HCT116 (cell line): Measurements from ENCODE around the gene NXPE2. TPM values are rescaled to one million over a fixed set of nuclear protein-coding genes. Genes with fewer than 3 reads are reported as not detected.

Source experiments
- ATAC-seq: fragments of 200-7000 bp; cut with Tn5 transposase; 2 replicates; pipeline ENCODE4 v1.9.1; 2020; ENCODE audit warnings: mild to moderate bottlenecking, moderate library complexity
- BruUV-seq: library from RNA; stranded (reverse); fragments of 400-500 nt; replicated peaks from 2 replicates; lab custom pipeline; 2021; lab: Mats Ljungman, UMichigan
- CTCF ChIA-PET: fragments of 300-600 bp; sonication (Branson Sonifier 250); formaldehyde crosslinking; loops from one replicate; lab custom pipeline; 2021; ENCODE audit warnings: antibody characterized with exemption; lab: Charles Lee
- POLR2A ChIA-PET: fragments of 300-600, 350-600 bp; sonication (Branson Sonifier 250); formaldehyde crosslinking; loops from one replicate; lab custom pipeline; 2021; ENCODE audit warnings: antibody characterized with exemption; lab: Charles Lee
- RAD21 ChIA-PET, 2 experiments: fragments of 300-600 bp; sonication (Branson Sonifier 250); formaldehyde crosslinking; loops; one replicate each; lab custom pipeline; 2023; ENCODE audit warnings: low total read pairs in 2 of 2; ENCODE audit not compliant: uncharacterized antibody in 2 of 2, unreplicated experiment in 2 of 2, low non-redundant PET in 1 of 2; lab: Charles Lee
- DNase-seq: peaks from one replicate; pipeline ENCODE4 v3.0.0-alpha.2; 2010; ENCODE audit warnings: low read depth, low spot score
- H2AFZ ChIP-seq: fragments of 200-600 bp; shearing (Covaris generic), sonication (generic); 2 replicates; pipeline ENCODE4 v1.6.1; 2017; ENCODE audit warnings: low read depth, mixed run types, mixed read lengths, antibody characterized with exemption, low read length; ENCODE audit not compliant: poor library complexity, severe bottlenecking
- H3K27ac ChIP-seq: 2 replicates; pipeline ENCODE4 v1.5.1; 2012; ENCODE audit warnings: low read depth, low read length
- H3K27me3 ChIP-seq: fragments of 200-600 bp; sonication (generic); 2 replicates; pipeline ENCODE4 v1.6.1; 2016; ENCODE audit warnings: mixed run types, low read length, mixed read lengths; ENCODE audit not compliant: insufficient read depth
- H3K36me3 ChIP-seq, 2 experiments: fragments of 200-500 bp in 1 of 2; fragments of 200-600 bp in 1 of 2; sonication (Bioruptor generic) in 1 of 2; sonication (generic) in 1 of 2; 2 replicates each; pipeline versions ENCODE4 v1.5.1 to v1.6.1; 2014 to 2016; ENCODE audit warnings: low read length in 2 of 2, inconsistent platforms in 1 of 2, mixed read lengths in 1 of 2, mixed run types in 1 of 2; ENCODE audit not compliant: insufficient read depth in 2 of 2, control insufficient read depth in 1 of 2
- H3K4me1 ChIP-seq, 2 experiments: fragments of 200-600 bp in 1 of 2; sonication (generic) in 1 of 2; 2 replicates each; pipeline versions ENCODE4 v1.5.1 to v1.6.1; 2012 to 2017; ENCODE audit warnings: low read length in 2 of 2, inconsistent platforms in 1 of 2, mild to moderate bottlenecking in 1 of 2, mixed read lengths in 1 of 2, mixed run types in 1 of 2, moderate library complexity in 1 of 2; ENCODE audit not compliant: insufficient read depth in 2 of 2, control insufficient read depth in 1 of 2
- H3K4me2 ChIP-seq: fragments of 200-600 bp; sonication (generic); 2 replicates; pipeline ENCODE4 v1.6.1; 2017; ENCODE audit warnings: mixed run types, low read length, mixed read lengths
- H3K4me3 ChIP-seq, 2 experiments: fragments of 200-600 bp in 1 of 2; sonication (generic) in 1 of 2; replicated peaks in 1 of 2; 2 replicates each; pipeline ENCODE4 v1.5.1; 2011 to 2016; ENCODE audit warnings: low read length in 2 of 2, control low read depth in 1 of 2, low read depth in 1 of 2, mild to moderate bottlenecking in 1 of 2, mixed read lengths in 1 of 2, mixed run types in 1 of 2
- H3K79me2 ChIP-seq: fragments of 200-600 bp; sonication (generic); 2 replicates; pipeline ENCODE4 v1.6.1; 2017; ENCODE audit warnings: mild to moderate bottlenecking, mixed run types, low read length, moderate library complexity, mixed read lengths; ENCODE audit not compliant: insufficient read depth
- H3K9ac ChIP-seq: fragments of 200-600 bp; sonication (generic); 2 replicates; pipeline ENCODE4 v1.6.1; 2016; ENCODE audit warnings: low read length, mixed read lengths
- H3K9me2 ChIP-seq: fragments of 200-600 bp; sonication (generic), shearing (Covaris generic); 2 replicates; pipeline ENCODE4 v1.6.1; 2017; ENCODE audit warnings: mixed run types, mild to moderate bottlenecking, moderate library complexity; ENCODE audit not compliant: insufficient read depth
- H3K9me3 ChIP-seq, 2 experiments: fragments of 200-500 bp in 1 of 2; fragments of 200-600 bp in 1 of 2; sonication (Bioruptor generic) in 1 of 2; sonication (generic) in 1 of 2; 2 replicates each; pipeline ENCODE4 v1.6.1; 2014 to 2017; ENCODE audit warnings: low read length in 2 of 2, mixed read lengths in 2 of 2, inconsistent platforms in 1 of 2, low read depth in 1 of 2, mild to moderate bottlenecking in 1 of 2, mixed run types in 1 of 2, moderate library complexity in 1 of 2; ENCODE audit not compliant: control insufficient read depth in 1 of 2, insufficient read depth in 1 of 2
- H4K20me1 ChIP-seq: fragments of 200-600 bp; sonication (generic), shearing (Covaris generic); 2 replicates; pipeline ENCODE4 v1.6.1; 2017; ENCODE audit warnings: mixed run types, mild to moderate bottlenecking, moderate library complexity; ENCODE audit not compliant: insufficient read depth
- ATF3 ChIP-seq: IDR thresholded peaks from 2 replicates; pipeline ENCODE4 v1.6.1; 2012
- FOSL1 ChIP-seq: IDR thresholded peaks from 2 replicates; pipeline ENCODE4 v1.6.1; 2012; ENCODE audit warnings: low read depth
- JUND ChIP-seq: IDR thresholded peaks from 2 replicates; pipeline ENCODE4 v1.6.1; 2012
- MAX ChIP-seq: IDR thresholded peaks from 2 replicates; pipeline ENCODE4 v1.6.1; 2012
- POLR2A ChIP-seq: IDR thresholded peaks from 2 replicates; pipeline ENCODE4 v1.7.0; 2011; ENCODE audit warnings: borderline replicate concordance; ENCODE audit not compliant: insufficient read depth, insufficient read length; ENCODE audit errors: extremely low read depth
- POLR2AphosphoS5 ChIP-seq: IDR thresholded peaks from 2 replicates; pipeline ENCODE4 v1.6.1; 2011; ENCODE audit warnings: mild to moderate bottlenecking, low read depth, low read length, moderate library complexity
- RAD21 ChIP-seq: IDR thresholded peaks from 2 replicates; pipeline ENCODE4 v1.6.1; 2012; ENCODE audit warnings: low read depth, mild to moderate bottlenecking
- ZNF274 ChIP-seq: fragments of 200-500 bp; sonication (Bioruptor generic); IDR thresholded peaks from 2 replicates; pipeline ENCODE4 v1.6.1; 2014; ENCODE audit warnings: mild to moderate bottlenecking, low read depth, low read length, inconsistent platforms
- intact Hi-C: fragments of 100-400 bp; cut with micrococcal nuclease; formaldehyde crosslinking; loops from 2 replicates; pipeline ENCODE4 v1.10.0; 2022
- total RNA-seq: library from RNA; stranded (reverse); gene quantifications from one replicate; pipeline ENCODE4 v1.2.1, GENCODE V29; 2021; ENCODE audit not compliant: unreplicated experiment

Gene NXPE2
- total RNA-seq, 1 experiment from 2014 or later = not detected

- BruUV-seq = no TSS peak
These were observed 4.7 kb upstream of the NXPE2 start for GRCh38 chr11:114673661-114674060.

GRCh38 chr11:114679505-114679904, 1.2 kb downstream of the NXPE2 start:
- no peaks in the 10 kb centered on the region for H3K4me1 ChIP-seq
- RAD21 ChIA-PET = no interaction called here
- H3K9ac ChIP-seq = no peak overlapping the region
- H2AFZ ChIP-seq = no peak overlapping the region
- intact Hi-C loops = no loop called here
- no peaks in the 10 kb centered on the region for H3K27me3 ChIP-seq
- ATAC-seq (no peak), DNase-seq (no peak)
- peaks cover 0 to 3% of the 10 kb centered on the region in 2 experiments; a peak in 3 of 4 replicates for H3K9me3 ChIP-seq
- no peaks in the 10 kb centered on the region for H3K79me2 ChIP-seq
- H3K9me2 ChIP-seq = no peaks in the 10 kb centered on the region
- H3K27ac ChIP-seq = no peak overlapping the region
- H3K4me3 ChIP-seq = no peak overlapping the region
- TF ChIP-seq POLR2AphosphoS5 (no peak), ZNF274 (no peak), ATF3 (no peak), RAD21 (no peak), FOSL1 (no peak), MAX (no peak)
- H3K4me2 ChIP-seq = no peak overlapping the region
- no peaks in the 10 kb centered on the region for H3K36me3 ChIP-seq
- CTCF ChIA-PET = no interaction called here
- no TSS peak for BruUV-seq
- H4K20me1 ChIP-seq = no peaks in the 10 kb centered on the region
- POLR2A ChIA-PET = no interaction called here

More at GRCh38 chr11:114673661-114674060, 4.7 kb upstream of the NXPE2 start:
- ChIA-PET CTCF (no interaction called here), RAD21 (no interaction called here)
- ATAC-seq = no peak
- no peaks in the 10 kb centered on the region for H3K9me2 ChIP-seq
- no peaks in the 10 kb centered on the region for H3K36me3 ChIP-seq
- H3K9ac ChIP-seq = no peak overlapping the region
- no peak overlapping the region for H3K27ac ChIP-seq
- intact Hi-C loops = no loop called here
- TF ChIP-seq JUND = no peak
- TF ChIP-seq RAD21 = no peak
- no peak for TF ChIP-seq POLR2A
- TF ChIP-seq MAX = no peak
- TF ChIP-seq, all 23 proteins: peak for 0
- H4K20me1 ChIP-seq = no peaks in the 10 kb centered on the region
- DNase-seq = no peak
- peaks cover 0 to 4% of the 10 kb centered on the region in 2 experiments; a peak in 2 of 4 replicates for H3K9me3 ChIP-seq
- H3K27me3 ChIP-seq = no peaks in the 10 kb centered on the region
- no peak overlapping the region for H2AFZ ChIP-seq
- POLR2A ChIA-PET = no interaction called here
- no peaks in the 10 kb centered on the region for H3K4me1 ChIP-seq
- no peaks in the 10 kb centered on the region for H3K79me2 ChIP-seq
- no peak overlapping the region for H3K4me2 ChIP-seq
- H3K4me3 ChIP-seq = no peak overlapping the region
